ENCODE data around the gene EXOC4.

EXOC4 gene

DNA sequence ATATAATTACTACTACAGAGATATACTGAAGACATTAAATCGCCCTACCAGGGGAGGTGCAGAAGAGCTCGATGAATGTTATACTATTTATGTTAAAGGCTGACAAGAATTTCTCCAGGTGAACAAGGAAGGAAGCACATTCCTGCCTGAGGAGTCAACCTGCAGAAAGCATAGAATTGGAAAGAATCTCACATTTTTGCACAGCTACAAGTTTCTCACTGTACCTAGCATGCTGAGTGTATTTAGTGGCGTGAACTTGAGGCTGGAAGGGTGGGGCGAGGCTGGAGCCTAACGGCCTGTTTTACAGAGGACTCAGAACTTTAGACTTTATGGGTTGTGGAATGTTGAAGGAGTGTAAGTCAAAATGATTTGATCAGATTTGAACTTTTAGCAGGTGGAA is 500.6 kb downstream of the EXOC4 start:
- H3K36me3 ChIP-seq (ENCODE audit: control insufficient read depth, insufficient read depth, low read length), result no peaks in the 10 kb centered on the region
- no peaks in the 10 kb centered on the region for H3K4me1 ChIP-seq (ENCODE audit: control insufficient read depth, insufficient read depth, low read length, poor library complexity, severe bottlenecking)
- no peak overlapping the region for H3K27ac ChIP-seq (ENCODE audit: low read depth, low read length, severe bottlenecking)
- H3K9me3 ChIP-seq (ENCODE audit: control insufficient read depth, low read length), result no peaks in the 10 kb centered on the region
- 84 to 87% methylated on average over 3 of the region's 5 CpGs for WGBS, 2 experiments (ENCODE audit: insufficient coverage in 2 of 2)
- no peak overlapping the region for H3K4me3 ChIP-seq (ENCODE audit: extremely low read depth, insufficient read depth, low read length, poor library complexity, severe bottlenecking)

GRCh38 chr7:133754708-133755107 is 501.8 kb downstream of the EXOC4 start:
- H3K9me3 ChIP-seq (ENCODE audit: control insufficient read depth, low read length), result no peaks in the 10 kb centered on the region
- no CpG with 5 or more reads among the region's 1 CpG for WGBS, 2 experiments (ENCODE audit: insufficient coverage in 2 of 2)
- H3K36me3 ChIP-seq (ENCODE audit: control insufficient read depth, insufficient read depth, low read length), result no peaks in the 10 kb centered on the region
- no peak overlapping the region for H3K27ac ChIP-seq (ENCODE audit: low read depth, low read length, severe bottlenecking)
- H3K4me1 ChIP-seq (ENCODE audit: control insufficient read depth, insufficient read depth, low read length, poor library complexity, severe bottlenecking), result no peaks in the 10 kb centered on the region
- H3K4me3 ChIP-seq (ENCODE audit: extremely low read depth, insufficient read depth, low read length, poor library complexity, severe bottlenecking), result no peak overlapping the region

DNA sequence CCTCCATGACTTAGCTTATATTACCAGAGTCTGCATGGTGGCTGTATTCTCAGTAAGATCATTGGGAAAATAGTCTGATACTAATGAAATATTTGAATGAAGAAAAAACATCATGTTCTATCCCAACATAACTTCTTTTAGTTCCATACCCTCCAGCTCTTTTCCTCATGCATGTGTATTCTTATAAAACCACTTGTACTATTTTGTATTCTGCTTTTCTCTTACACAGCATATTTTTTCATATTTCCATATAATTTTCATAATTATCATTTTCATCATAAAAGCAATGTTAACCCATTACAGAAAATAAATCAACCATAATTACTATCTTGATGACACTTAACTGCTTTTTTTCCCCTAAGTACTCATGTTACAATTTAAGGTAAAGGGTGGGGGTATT is 503.0 kb downstream of the EXOC4 start:
- Histone ChIP-seq H3K27ac (ENCODE audit: low read depth, low read length, severe bottlenecking) (no peak overlapping the region), H3K9me3 (ENCODE audit: control insufficient read depth, low read length) (no peaks in the 10 kb centered on the region), H3K4me3 (ENCODE audit: extremely low read depth, insufficient read depth, low read length, poor library complexity, severe bottlenecking) (no peak overlapping the region), H3K36me3 (ENCODE audit: control insufficient read depth, insufficient read depth, low read length) (no peaks in the 10 kb centered on the region), H3K4me1 (ENCODE audit: control insufficient read depth, insufficient read depth, low read length, poor library complexity, severe bottlenecking) (no peaks in the 10 kb centered on the region)

DNA sequence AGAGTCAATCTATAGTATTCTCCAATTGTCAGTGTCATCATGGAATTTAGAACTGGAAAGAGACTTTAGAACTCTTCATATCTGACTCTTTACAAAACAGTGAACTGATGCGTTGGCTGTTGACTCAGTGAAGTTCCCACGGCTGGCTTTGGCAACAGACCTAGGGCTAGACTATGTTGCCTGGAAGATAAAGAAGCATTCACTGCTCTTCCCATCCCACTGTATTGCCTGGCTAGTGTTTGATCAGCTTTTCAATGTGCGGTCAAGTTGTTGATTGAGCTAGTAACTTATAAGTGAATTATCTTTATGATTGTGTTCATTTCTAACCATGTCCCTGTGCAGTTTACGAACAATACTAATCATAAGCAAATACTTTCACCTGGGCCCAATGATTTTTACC is 508.6 kb downstream of the EXOC4 start:
- H3K4me1 ChIP-seq (ENCODE audit: control insufficient read depth, insufficient read depth, low read length, poor library complexity, severe bottlenecking), result no peaks in the 10 kb centered on the region
- WGBS, 2 experiments (ENCODE audit: insufficient coverage in 2 of 2), result 92 to 100% methylated on average over 2 of the region's 4 CpGs
- no peaks in the 10 kb centered on the region for H3K9me3 ChIP-seq (ENCODE audit: control insufficient read depth, low read length)
- no peak overlapping the region for H3K4me3 ChIP-seq (ENCODE audit: extremely low read depth, insufficient read depth, low read length, poor library complexity, severe bottlenecking)
- no peak overlapping the region for H3K27ac ChIP-seq (ENCODE audit: low read depth, low read length, severe bottlenecking)
- no peaks in the 10 kb centered on the region for H3K36me3 ChIP-seq (ENCODE audit: control insufficient read depth, insufficient read depth, low read length)

- Histone ChIP-seq H3K36me3 (ENCODE audit: control insufficient read depth, insufficient read depth, low read length) (no peaks in the 10 kb centered on the region), H3K4me3 (ENCODE audit: extremely low read depth, insufficient read depth, low read length, poor library complexity, severe bottlenecking) (no peak overlapping the region), H3K27ac (ENCODE audit: low read depth, low read length, severe bottlenecking) (no peak overlapping the region), H3K4me1 (ENCODE audit: control insufficient read depth, insufficient read depth, low read length, poor library complexity, severe bottlenecking) (no peaks in the 10 kb centered on the region), H3K9me3 (ENCODE audit: control insufficient read depth, low read length) (no peaks in the 10 kb centered on the region)
- WGBS, 2 experiments (ENCODE audit: insufficient coverage in 2 of 2), result 88 to 100% methylated on average over 1 to 3 of the region's 3 CpGs
These were observed 510.3 kb downstream of the EXOC4 start for GRCh38 chr7:133763076-133763640.

DNA sequence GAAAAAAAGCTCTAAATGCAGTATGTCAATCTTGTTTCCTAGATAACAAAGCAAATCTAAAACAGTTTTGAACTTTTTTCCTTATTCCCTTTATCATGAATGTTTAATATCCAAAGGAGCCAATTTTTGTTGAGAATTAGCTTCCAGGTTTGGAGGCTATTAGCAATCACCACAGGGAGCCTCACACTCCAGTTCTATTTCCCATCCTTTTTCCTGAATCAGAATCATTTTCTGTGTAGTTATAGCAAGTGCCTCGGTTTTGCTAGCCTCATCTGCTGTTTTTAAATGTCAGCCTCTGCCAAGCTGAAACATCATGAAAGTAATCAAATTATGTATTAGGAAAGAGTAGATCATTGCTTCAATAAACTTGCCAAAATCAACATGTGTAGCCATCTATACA is 516.8 kb downstream of the EXOC4 start:
- no CpG with 5 or more reads among the region's 1 CpG for WGBS, 2 experiments (ENCODE audit: insufficient coverage in 2 of 2)
- H3K9me3 ChIP-seq (ENCODE audit: control insufficient read depth, low read length), result no peaks in the 10 kb centered on the region
- H3K4me1 ChIP-seq (ENCODE audit: control insufficient read depth, insufficient read depth, low read length, poor library complexity, severe bottlenecking), result no peaks in the 10 kb centered on the region
- no peaks in the 10 kb centered on the region for H3K36me3 ChIP-seq (ENCODE audit: control insufficient read depth, insufficient read depth, low read length)
- H3K4me3 ChIP-seq (ENCODE audit: extremely low read depth, insufficient read depth, low read length, poor library complexity, severe bottlenecking), result no peak overlapping the region
- H3K27ac ChIP-seq (ENCODE audit: low read depth, low read length, severe bottlenecking), result no peak overlapping the region

- no peaks in the 10 kb centered on the region for H3K9me3 ChIP-seq (ENCODE audit: control insufficient read depth, low read length)
- no peaks in the 10 kb centered on the region for H3K4me1 ChIP-seq (ENCODE audit: control insufficient read depth, insufficient read depth, low read length, poor library complexity, severe bottlenecking)
- no peak overlapping the region for H3K27ac ChIP-seq (ENCODE audit: low read depth, low read length, severe bottlenecking)
- no peaks in the 10 kb centered on the region for H3K36me3 ChIP-seq (ENCODE audit: control insufficient read depth, insufficient read depth, low read length)
- no peak overlapping the region for H3K4me3 ChIP-seq (ENCODE audit: extremely low read depth, insufficient read depth, low read length, poor library complexity, severe bottlenecking)
These were observed 518.1 kb downstream of the EXOC4 start for GRCh38 chr7:133770863-133771492.

DNA sequence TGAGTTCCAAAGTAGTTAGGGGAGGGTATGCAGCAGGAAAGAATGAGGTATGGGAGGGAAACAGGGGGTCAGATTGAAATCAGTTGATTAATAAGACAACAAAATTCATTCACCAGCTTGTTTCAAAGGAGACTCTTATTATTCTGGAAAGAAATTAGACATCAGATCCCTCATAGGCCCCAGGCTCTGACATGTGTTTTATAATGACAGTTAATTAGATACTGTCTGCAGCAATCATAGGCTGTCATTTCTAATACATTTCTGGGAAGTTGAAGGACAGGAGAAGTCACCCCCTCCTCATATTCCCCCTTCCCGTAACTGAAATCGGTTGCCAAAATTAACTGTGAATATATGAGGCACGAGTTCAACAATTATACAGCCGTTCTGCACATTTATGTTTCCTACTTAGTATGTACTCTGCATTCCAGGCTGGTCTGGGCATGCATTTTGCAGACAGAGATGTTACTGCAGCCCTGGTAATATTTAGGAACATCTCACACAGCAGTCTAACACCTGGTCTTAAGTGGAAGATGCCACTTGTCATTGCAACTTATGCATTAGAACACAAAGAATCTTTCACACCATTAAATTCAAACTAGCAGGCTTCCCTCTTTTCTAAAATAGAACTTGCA is 519.0 kb downstream of the EXOC4 start:
- no peaks in the 10 kb centered on the region for H3K9me3 ChIP-seq (ENCODE audit: control insufficient read depth, low read length)
- no peak overlapping the region for H3K4me3 ChIP-seq (ENCODE audit: extremely low read depth, insufficient read depth, low read length, poor library complexity, severe bottlenecking)
- H3K36me3 ChIP-seq (ENCODE audit: control insufficient read depth, insufficient read depth, low read length), result no peaks in the 10 kb centered on the region
- 80% methylated on average over 1 of the region's 4 CpGs; no CpG with 5 or more reads in 1 of the 2 experiments for WGBS, 2 experiments (ENCODE audit: insufficient coverage in 2 of 2)
- H3K4me1 ChIP-seq (ENCODE audit: control insufficient read depth, insufficient read depth, low read length, poor library complexity, severe bottlenecking), result no peaks in the 10 kb centered on the region
- no peak overlapping the region for H3K27ac ChIP-seq (ENCODE audit: low read depth, low read length, severe bottlenecking)

GRCh38 chr7:133773601-133774000 is 520.7 kb downstream of the EXOC4 start:
- Histone ChIP-seq H3K4me1 (ENCODE audit: control insufficient read depth, insufficient read depth, low read length, poor library complexity, severe bottlenecking) (no peaks in the 10 kb centered on the region), H3K9me3 (ENCODE audit: control insufficient read depth, low read length) (no peaks in the 10 kb centered on the region), H3K4me3 (ENCODE audit: extremely low read depth, insufficient read depth, low read length, poor library complexity, severe bottlenecking) (no peak overlapping the region), H3K27ac (ENCODE audit: low read depth, low read length, severe bottlenecking) (no peak overlapping the region), H3K36me3 (ENCODE audit: control insufficient read depth, insufficient read depth, low read length) (no peaks in the 10 kb centered on the region)
- no CpG with 5 or more reads among the region's 3 CpGs for WGBS, 2 experiments (ENCODE audit: insufficient coverage in 2 of 2)

DNA sequence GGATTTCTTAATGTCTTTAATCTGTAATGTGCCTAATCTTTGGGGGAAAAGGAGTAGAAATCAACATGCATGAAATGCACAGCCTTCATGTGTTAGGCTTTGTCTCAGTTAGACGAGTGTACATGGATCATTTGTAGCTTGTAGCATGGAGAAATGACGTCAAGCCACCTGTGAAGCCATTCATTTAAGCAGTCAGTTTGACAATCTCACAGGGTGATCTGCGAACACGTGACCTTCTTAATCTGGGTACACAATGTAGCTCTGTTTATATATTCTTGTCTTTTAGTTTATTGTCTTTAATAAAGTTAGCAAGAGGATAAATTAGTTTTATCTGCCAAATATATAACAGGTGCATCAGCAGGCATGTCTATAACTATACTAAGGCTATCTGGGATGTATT is 522.3 kb downstream of the EXOC4 start:
- no peak overlapping the region for H3K4me3 ChIP-seq (ENCODE audit: extremely low read depth, insufficient read depth, low read length, poor library complexity, severe bottlenecking)
- H3K4me1 ChIP-seq (ENCODE audit: control insufficient read depth, insufficient read depth, low read length, poor library complexity, severe bottlenecking), result no peaks in the 10 kb centered on the region
- H3K36me3 ChIP-seq (ENCODE audit: control insufficient read depth, insufficient read depth, low read length), result no peaks in the 10 kb centered on the region
- H3K9me3 ChIP-seq (ENCODE audit: control insufficient read depth, low read length), result no peaks in the 10 kb centered on the region
- H3K27ac ChIP-seq (ENCODE audit: low read depth, low read length, severe bottlenecking), result no peak overlapping the region
- 89 to 96% methylated on average over 2 of the region's 4 CpGs for WGBS, 2 experiments (ENCODE audit: insufficient coverage in 2 of 2)

DNA sequence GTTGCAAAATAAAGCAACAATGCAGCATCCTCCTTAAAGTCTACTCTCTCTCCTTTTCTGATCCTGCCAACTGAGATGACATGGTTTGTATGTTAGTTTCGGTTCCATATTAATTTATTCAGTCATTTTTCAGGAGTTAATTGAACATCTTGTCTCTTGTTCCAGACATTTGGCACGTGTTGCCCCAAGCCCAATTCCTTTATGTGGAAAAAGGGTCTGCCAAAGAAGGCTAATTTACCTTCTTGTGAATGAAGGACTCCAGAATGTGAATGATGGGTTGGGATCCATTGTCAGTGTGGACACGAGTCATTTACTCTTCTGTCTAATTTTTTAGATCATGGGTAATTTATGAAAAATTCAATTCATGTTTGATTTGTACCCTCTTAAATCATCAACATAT is 523.4 kb downstream of the EXOC4 start:
- Histone ChIP-seq H3K9me3 (ENCODE audit: control insufficient read depth, low read length) (no peaks in the 10 kb centered on the region), H3K4me3 (ENCODE audit: extremely low read depth, insufficient read depth, low read length, poor library complexity, severe bottlenecking) (no peak overlapping the region)
- 88 to 100% methylated on average over 1 of the region's 3 CpGs for WGBS, 2 experiments (ENCODE audit: insufficient coverage in 2 of 2)

More for the DNA sequence above, 523.4 kb downstream of the EXOC4 start:
- H3K4me1 ChIP-seq (ENCODE audit: control insufficient read depth, insufficient read depth, low read length, poor library complexity, severe bottlenecking), result no peaks in the 10 kb centered on the region
- no peak overlapping the region for H3K27ac ChIP-seq (ENCODE audit: low read depth, low read length, severe bottlenecking)
- H3K36me3 ChIP-seq (ENCODE audit: control insufficient read depth, insufficient read depth, low read length), result no peaks in the 10 kb centered on the region
